ENCODE measurements around the gene SPEF1. TPM values are rescaled to one million over a fixed set of nuclear protein-coding genes. Genes with fewer than 3 reads are reported as not detected.

The SPEF1 gene
- total and polyA plus RNA-seq, 2 of the 13 experiments (the other 11 are each of a cell fraction or from before 2014, with no cell fraction given), result 0.11 to 0.27 TPM

DNA sequence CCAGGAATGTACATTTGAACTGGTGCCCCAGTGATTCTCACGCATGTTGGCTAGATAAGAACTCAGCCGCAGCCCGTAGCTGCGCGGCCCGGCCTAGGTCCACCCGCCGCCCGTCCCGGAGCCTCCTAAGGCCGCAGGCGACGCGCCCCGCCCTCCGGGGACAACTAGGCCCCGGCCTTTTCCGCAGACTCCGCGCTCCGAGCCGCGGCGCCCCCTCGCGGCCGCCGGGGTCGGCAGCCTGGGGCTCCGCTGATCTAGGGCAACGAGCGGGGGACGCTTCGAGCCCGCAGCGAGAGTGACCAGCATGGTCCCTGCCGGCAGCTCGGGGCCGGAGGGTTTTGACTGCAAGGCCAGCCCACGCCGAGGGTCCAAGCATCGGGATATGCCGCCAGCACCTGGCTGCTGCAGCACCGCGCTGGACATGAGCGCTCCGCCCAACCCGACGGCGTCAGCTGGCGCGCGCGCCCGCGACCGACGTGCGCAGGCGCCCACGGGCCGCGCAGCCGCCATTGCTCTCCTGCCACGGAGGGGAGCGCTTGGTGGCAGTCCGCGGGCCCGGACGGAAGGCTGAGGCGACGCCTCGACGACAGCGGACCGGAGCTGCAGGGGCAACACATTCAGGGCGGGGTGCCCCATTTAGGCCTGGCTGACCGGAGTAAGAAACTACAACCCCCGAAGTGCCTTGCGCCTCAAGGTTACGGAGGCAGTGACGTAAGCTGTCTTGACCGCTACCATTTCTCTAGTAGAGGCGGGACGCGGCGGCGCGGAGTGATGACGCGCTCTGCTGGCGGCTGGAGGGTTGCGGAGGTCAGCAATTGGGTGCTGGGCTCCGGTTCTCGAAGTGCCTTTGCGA, 39.0 kb upstream of the SPEF1 start, which contains the start of gene AP5S1 (continued):
- TF ChIP-seq, protein P1, sequence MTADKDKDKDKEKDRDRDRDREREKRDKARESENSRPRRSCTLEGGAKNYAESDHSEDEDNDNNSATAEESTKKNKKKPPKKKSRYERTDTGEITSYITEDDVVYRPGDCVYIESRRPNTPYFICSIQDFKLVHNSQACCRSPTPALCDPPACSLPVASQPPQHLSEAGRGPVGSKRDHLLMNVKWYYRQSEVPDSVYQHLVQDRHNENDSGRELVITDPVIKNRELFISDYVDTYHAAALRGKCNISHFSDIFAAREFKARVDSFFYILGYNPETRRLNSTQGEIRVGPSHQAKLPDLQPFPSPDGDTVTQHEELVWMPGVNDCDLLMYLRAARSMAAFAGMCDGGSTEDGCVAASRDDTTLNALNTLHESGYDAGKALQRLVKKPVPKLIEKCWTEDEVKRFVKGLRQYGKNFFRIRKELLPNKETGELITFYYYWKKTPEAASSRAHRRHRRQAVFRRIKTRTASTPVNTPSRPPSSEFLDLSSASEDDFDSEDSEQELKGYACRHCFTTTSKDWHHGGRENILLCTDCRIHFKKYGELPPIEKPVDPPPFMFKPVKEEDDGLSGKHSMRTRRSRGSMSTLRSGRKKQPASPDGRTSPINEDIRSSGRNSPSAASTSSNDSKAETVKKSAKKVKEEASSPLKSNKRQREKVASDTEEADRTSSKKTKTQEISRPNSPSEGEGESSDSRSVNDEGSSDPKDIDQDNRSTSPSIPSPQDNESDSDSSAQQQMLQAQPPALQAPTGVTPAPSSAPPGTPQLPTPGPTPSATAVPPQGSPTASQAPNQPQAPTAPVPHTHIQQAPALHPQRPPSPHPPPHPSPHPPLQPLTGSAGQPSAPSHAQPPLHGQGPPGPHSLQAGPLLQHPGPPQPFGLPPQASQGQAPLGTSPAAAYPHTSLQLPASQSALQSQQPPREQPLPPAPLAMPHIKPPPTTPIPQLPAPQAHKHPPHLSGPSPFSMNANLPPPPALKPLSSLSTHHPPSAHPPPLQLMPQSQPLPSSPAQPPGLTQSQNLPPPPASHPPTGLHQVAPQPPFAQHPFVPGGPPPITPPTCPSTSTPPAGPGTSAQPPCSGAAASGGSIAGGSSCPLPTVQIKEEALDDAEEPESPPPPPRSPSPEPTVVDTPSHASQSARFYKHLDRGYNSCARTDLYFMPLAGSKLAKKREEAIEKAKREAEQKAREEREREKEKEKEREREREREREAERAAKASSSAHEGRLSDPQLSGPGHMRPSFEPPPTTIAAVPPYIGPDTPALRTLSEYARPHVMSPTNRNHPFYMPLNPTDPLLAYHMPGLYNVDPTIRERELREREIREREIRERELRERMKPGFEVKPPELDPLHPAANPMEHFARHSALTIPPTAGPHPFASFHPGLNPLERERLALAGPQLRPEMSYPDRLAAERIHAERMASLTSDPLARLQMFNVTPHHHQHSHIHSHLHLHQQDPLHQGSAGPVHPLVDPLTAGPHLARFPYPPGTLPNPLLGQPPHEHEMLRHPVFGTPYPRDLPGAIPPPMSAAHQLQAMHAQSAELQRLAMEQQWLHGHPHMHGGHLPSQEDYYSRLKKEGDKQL (CRISPR knock-in tag; IDR thresholded peaks at IDR 0.05; ENCODE audit: low read depth), result peak; percentile 32
- TF ChIP-seq ZNF451 (CRISPR knock-in tag; IDR thresholded peaks at IDR 0.05) (peak; percentile 97), ZNF850 (CRISPR knock-in tag; conservative IDR thresholded peaks at IDR 0.05) (no peak), ZMYM4 (CRISPR knock-in tag; IDR thresholded peaks at IDR 0.05) (peak; percentile 93), AKAP8 (CRISPR knock-in tag; IDR thresholded peaks at IDR 0.05) (peak; percentile 92), RBFOX2 (IDR thresholded peaks at IDR 0.05; ENCODE audit: low read depth, low read length) (peak; percentile 100), ZSCAN30 (CRISPR knock-in tag; IDR thresholded peaks at IDR 0.05) (no peak), U2AF1 (optimal IDR thresholded peaks at IDR 0.05; ENCODE audit: low read depth, low read length) (peak; percentile 72), ZNF337 (CRISPR knock-in tag; IDR thresholded peaks at IDR 0.05; ENCODE audit: borderline replicate concordance, low read depth) (no peak; the same call in 1 of the 2 replicates), ARNT (IDR thresholded peaks at IDR 0.05) (no peak), STAG1 (CRISPR knock-in tag; IDR thresholded peaks at IDR 0.05) (peak; percentile 89)
- TF ChIP-seq, protein P2, sequence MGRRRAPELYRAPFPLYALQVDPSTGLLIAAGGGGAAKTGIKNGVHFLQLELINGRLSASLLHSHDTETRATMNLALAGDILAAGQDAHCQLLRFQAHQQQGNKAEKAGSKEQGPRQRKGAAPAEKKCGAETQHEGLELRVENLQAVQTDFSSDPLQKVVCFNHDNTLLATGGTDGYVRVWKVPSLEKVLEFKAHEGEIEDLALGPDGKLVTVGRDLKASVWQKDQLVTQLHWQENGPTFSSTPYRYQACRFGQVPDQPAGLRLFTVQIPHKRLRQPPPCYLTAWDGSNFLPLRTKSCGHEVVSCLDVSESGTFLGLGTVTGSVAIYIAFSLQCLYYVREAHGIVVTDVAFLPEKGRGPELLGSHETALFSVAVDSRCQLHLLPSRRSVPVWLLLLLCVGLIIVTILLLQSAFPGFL (CRISPR knock-in tag; IDR thresholded peaks at IDR 0.05), result peak; percentile 92
- TF ChIP-seq, protein P3, sequence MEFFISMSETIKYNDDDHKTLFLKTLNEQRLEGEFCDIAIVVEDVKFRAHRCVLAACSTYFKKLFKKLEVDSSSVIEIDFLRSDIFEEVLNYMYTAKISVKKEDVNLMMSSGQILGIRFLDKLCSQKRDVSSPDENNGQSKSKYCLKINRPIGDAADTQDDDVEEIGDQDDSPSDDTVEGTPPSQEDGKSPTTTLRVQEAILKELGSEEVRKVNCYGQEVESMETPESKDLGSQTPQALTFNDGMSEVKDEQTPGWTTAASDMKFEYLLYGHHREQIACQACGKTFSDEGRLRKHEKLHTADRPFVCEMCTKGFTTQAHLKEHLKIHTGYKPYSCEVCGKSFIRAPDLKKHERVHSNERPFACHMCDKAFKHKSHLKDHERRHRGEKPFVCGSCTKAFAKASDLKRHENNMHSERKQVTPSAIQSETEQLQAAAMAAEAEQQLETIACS (CRISPR knock-in tag; IDR thresholded peaks at IDR 0.05), result peak; percentile 100
- TF ChIP-seq, protein P4, sequence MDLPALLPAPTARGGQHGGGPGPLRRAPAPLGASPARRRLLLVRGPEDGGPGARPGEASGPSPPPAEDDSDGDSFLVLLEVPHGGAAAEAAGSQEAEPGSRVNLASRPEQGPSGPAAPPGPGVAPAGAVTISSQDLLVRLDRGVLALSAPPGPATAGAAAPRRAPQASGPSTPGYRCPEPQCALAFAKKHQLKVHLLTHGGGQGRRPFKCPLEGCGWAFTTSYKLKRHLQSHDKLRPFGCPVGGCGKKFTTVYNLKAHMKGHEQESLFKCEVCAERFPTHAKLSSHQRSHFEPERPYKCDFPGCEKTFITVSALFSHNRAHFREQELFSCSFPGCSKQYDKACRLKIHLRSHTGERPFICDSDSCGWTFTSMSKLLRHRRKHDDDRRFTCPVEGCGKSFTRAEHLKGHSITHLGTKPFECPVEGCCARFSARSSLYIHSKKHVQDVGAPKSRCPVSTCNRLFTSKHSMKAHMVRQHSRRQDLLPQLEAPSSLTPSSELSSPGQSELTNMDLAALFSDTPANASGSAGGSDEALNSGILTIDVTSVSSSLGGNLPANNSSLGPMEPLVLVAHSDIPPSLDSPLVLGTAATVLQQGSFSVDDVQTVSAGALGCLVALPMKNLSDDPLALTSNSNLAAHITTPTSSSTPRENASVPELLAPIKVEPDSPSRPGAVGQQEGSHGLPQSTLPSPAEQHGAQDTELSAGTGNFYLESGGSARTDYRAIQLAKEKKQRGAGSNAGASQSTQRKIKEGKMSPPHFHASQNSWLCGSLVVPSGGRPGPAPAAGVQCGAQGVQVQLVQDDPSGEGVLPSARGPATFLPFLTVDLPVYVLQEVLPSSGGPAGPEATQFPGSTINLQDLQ (CRISPR knock-in tag; IDR thresholded peaks at IDR 0.05), result peak; percentile 86
